ENCODE measurements around the gene SLC66A2. TPM values are rescaled to one million over a fixed set of nuclear protein-coding genes. Genes with fewer than 3 reads are reported as not detected.

The SLC66A2 gene
- total and polyA plus RNA-seq, 2 experiments from 2014 or later: 33.1 to 67.0 TPM

GRCh38 chr18:79876497-79876896 is 75.0 kb downstream of the SLC66A2 start:
- H3K9ac ChIP-seq: no peak overlapping the region
- no peaks in the 10 kb centered on the region for H3K79me2 ChIP-seq (ENCODE audit: insufficient read depth)
- in situ Hi-C loops (cut with MboI): no loop called here
- no peak overlapping the region for H3K4me2 ChIP-seq (ENCODE audit: unreplicated experiment)
- DNase-seq: no peak
- H3K36me3 ChIP-seq (ENCODE audit: low read depth): no peaks in the 10 kb centered on the region
- peaks cover 23% of the 10 kb centered on the region for H3K27me3 ChIP-seq (replicated peaks; ENCODE audit: insufficient read depth)
- H3K4me1 ChIP-seq (ENCODE audit: insufficient read depth): no peaks in the 10 kb centered on the region
- no peak overlapping the region for H2AFZ ChIP-seq
- H3K9me2 ChIP-seq (ENCODE audit: insufficient read depth): no peaks in the 10 kb centered on the region
- no peak overlapping the region for H3K27ac ChIP-seq
- no peaks in the 10 kb centered on the region for H3F3A ChIP-seq (ENCODE audit: insufficient read depth)
- H3K9me3 ChIP-seq (ENCODE audit: low read depth): no peaks in the 10 kb centered on the region
- H3K4me3 ChIP-seq: no peak overlapping the region
- TF ChIP-seq EZH2 (IDR thresholded peaks at IDR 0.05; ENCODE audit: insufficient read depth, poor library complexity, severe bottlenecking) (no peak), EZH2phosphoT487 (IDR thresholded peaks at IDR 0.05; ENCODE audit: insufficient read depth, low read depth) (no peak)
- no peaks in the 10 kb centered on the region for H4K20me1 ChIP-seq (ENCODE audit: insufficient read depth)
- WGBS, 2 experiments (ENCODE audit: low coverage in 1 of 2, low lambda C conversion rate in 2 of 2, missing lambda C conversion rate in 2 of 2): 54 to 58% methylated on average over 15 to 16 of the region's 16 CpGs

DNA sequence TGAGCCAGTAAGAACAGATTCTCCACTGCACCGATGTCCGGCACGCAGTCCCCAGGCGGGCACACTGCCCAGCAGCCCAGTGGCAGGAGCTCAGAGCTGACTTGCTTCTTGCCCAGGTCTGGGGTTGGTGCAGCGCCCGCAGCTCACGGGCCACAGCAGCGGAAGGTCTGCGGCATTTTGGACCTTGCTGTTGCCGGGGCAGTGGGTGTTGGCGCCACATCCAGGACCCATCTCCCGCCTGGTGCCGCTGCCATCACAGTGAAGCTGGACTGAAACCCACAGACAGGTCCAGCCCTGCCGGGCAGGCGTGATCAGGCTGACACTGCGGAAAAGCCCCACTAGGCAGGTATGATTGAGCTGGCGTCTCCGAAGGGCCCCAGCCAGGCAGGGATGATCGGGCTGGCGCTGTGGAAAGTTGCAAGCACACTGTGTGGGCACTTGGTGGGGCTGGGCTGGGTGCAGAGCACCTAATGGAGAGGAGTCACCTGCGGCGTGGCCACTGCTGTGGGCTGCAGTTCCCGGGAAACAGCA is 75.5 kb downstream of the SLC66A2 start:
- H3K27me3 ChIP-seq (replicated peaks; ENCODE audit: insufficient read depth): peaks cover 23% of the 10 kb centered on the region
- H3K4me3 ChIP-seq: no peak overlapping the region
- no peaks in the 10 kb centered on the region for H4K20me1 ChIP-seq (ENCODE audit: insufficient read depth)
- H3K27ac ChIP-seq: no peak overlapping the region
- H3F3A ChIP-seq (ENCODE audit: insufficient read depth): no peaks in the 10 kb centered on the region
- H3K36me3 ChIP-seq (ENCODE audit: low read depth): no peaks in the 10 kb centered on the region
- no peaks in the 10 kb centered on the region for H3K9me3 ChIP-seq (ENCODE audit: low read depth)
- H3K9ac ChIP-seq: no peak overlapping the region
- H3K79me2 ChIP-seq (ENCODE audit: insufficient read depth): no peaks in the 10 kb centered on the region
- 77 to 78% methylated on average over 23 of the region's 23 CpGs for WGBS, 2 experiments (ENCODE audit: low coverage in 1 of 2, low lambda C conversion rate in 2 of 2, missing lambda C conversion rate in 2 of 2)
- no peaks in the 10 kb centered on the region for H3K4me1 ChIP-seq (ENCODE audit: insufficient read depth)
- in situ Hi-C loops (cut with MboI): no loop called here
- no peak overlapping the region for H2AFZ ChIP-seq
- H3K4me2 ChIP-seq (ENCODE audit: unreplicated experiment): no peak overlapping the region
- TF ChIP-seq EZH2 (IDR thresholded peaks at IDR 0.05; ENCODE audit: insufficient read depth, poor library complexity, severe bottlenecking): no peak
- no peak for TF ChIP-seq EZH2phosphoT487 (IDR thresholded peaks at IDR 0.05; ENCODE audit: insufficient read depth, low read depth)
- H3K9me2 ChIP-seq (ENCODE audit: insufficient read depth): no peaks in the 10 kb centered on the region
- no peak for DNase-seq

- 54 to 55% methylated on average over 13 to 15 of the region's 15 CpGs for WGBS, 2 experiments (ENCODE audit: low coverage in 1 of 2, low lambda C conversion rate in 2 of 2, missing lambda C conversion rate in 2 of 2)
- Histone ChIP-seq H3K9ac (no peak overlapping the region), H3K4me2 (ENCODE audit: unreplicated experiment) (no peak overlapping the region), H3K79me2 (ENCODE audit: insufficient read depth) (no peaks in the 10 kb centered on the region), H3F3A (ENCODE audit: insufficient read depth) (no peaks in the 10 kb centered on the region), H3K9me3 (ENCODE audit: low read depth) (no peaks in the 10 kb centered on the region), H3K27ac (no peak overlapping the region), H3K4me1 (ENCODE audit: insufficient read depth) (no peaks in the 10 kb centered on the region), H3K4me3 (no peak overlapping the region), H3K27me3 (replicated peaks; ENCODE audit: insufficient read depth) (peaks cover 23% of the 10 kb centered on the region), H3K36me3 (ENCODE audit: low read depth) (no peaks in the 10 kb centered on the region), H2AFZ (no peak overlapping the region), H3K9me2 (ENCODE audit: insufficient read depth) (no peaks in the 10 kb centered on the region), H4K20me1 (ENCODE audit: insufficient read depth) (no peaks in the 10 kb centered on the region)
- TF ChIP-seq EZH2phosphoT487 (IDR thresholded peaks at IDR 0.05; ENCODE audit: insufficient read depth, low read depth): no peak
- TF ChIP-seq EZH2 (IDR thresholded peaks at IDR 0.05; ENCODE audit: insufficient read depth, poor library complexity, severe bottlenecking): no peak
- no peak for DNase-seq
- in situ Hi-C loops (cut with MboI): no loop called here
Observed at GRCh38 chr18:79875531-79875919, 75.9 kb downstream of the SLC66A2 start.

GRCh38 chr18:79874553-79875530 is 76.6 kb downstream of the SLC66A2 start:
- in situ Hi-C loops (cut with MboI): no loop called here
- Histone ChIP-seq H3K27me3 (replicated peaks; ENCODE audit: insufficient read depth) (peaks cover 23% of the 10 kb centered on the region), H3K4me3 (no peak overlapping the region), H3K9ac (no peak overlapping the region), H3F3A (ENCODE audit: insufficient read depth) (no peaks in the 10 kb centered on the region), H4K20me1 (ENCODE audit: insufficient read depth) (no peaks in the 10 kb centered on the region), H3K79me2 (ENCODE audit: insufficient read depth) (no peaks in the 10 kb centered on the region), H3K36me3 (ENCODE audit: low read depth) (no peaks in the 10 kb centered on the region), H2AFZ (no peak overlapping the region), H3K9me2 (ENCODE audit: insufficient read depth) (no peaks in the 10 kb centered on the region), H3K27ac (no peak overlapping the region), H3K4me1 (ENCODE audit: insufficient read depth) (no peaks in the 10 kb centered on the region), H3K4me2 (ENCODE audit: unreplicated experiment) (no peak overlapping the region), H3K9me3 (ENCODE audit: low read depth) (no peaks in the 10 kb centered on the region)
- 53% methylated on average over 24 of the region's 24 CpGs for WGBS, 2 experiments (ENCODE audit: low coverage in 1 of 2, low lambda C conversion rate in 2 of 2, missing lambda C conversion rate in 2 of 2)
- no peak for DNase-seq
- TF ChIP-seq EZH2phosphoT487 (IDR thresholded peaks at IDR 0.05; ENCODE audit: insufficient read depth, low read depth): no peak
- TF ChIP-seq EZH2 (IDR thresholded peaks at IDR 0.05; ENCODE audit: insufficient read depth, poor library complexity, severe bottlenecking): no peak

Measured in GM23248 (cell line).